Psoas muscle (tissue), 8 donors: ENCODE data around the gene ITGA7. TPM values are rescaled to one million over a fixed set of nuclear protein-coding genes. Genes with fewer than 3 reads are reported as not detected.
A peak's percentile ranks its signal among the peaks of the same experiment; 100 is the strongest.

Experiments
- ATAC-seq, 4 donors: fragments of 200-7000 bp; cut with Tn5 transposase; one replicate each; pipeline ENCODE4 v1.9.1; 2020; ENCODE audit warnings: moderate library complexity in 3 of 4, mild to moderate bottlenecking in 2 of 4
- DNase-seq, 2 donors: peaks; one replicate each; pipeline ENCODE4 v3.0.0-alpha.2; 2020
- H3K27ac ChIP-seq: fragments of 200-600 bp; one replicate; pipeline ENCODE4 v1.8.0; 2022
- H3K27me3 ChIP-seq, 3 donors: fragments of 200-600 bp in 1 of 3; one replicate each; pipeline versions ENCODE4 v1.6.1 to v1.8.0; 2013 to 2022; ENCODE audit warnings: low read length in 2 of 3, mild to moderate bottlenecking in 2 of 3, moderate library complexity in 1 of 3; ENCODE audit not compliant: insufficient read depth in 3 of 3
- H3K36me3 ChIP-seq, 2 donors: fragments of 200-600 bp in 1 of 2; one replicate each; pipeline versions ENCODE4 v1.6.1 to v1.8.0; 2013 to 2022; ENCODE audit warnings: low read depth in 1 of 2, mild to moderate bottlenecking in 1 of 2, moderate library complexity in 1 of 2; ENCODE audit not compliant: insufficient read depth in 1 of 2
- H3K4me1 ChIP-seq: fragments of 200-600 bp; one replicate; pipeline ENCODE4 v1.8.0; 2022
- H3K4me3 ChIP-seq: fragments of 200-600 bp; one replicate; pipeline ENCODE4 v1.8.0; 2022; ENCODE audit warnings: mild to moderate bottlenecking
- H3K9me3 ChIP-seq: fragments of 200-600 bp; one replicate; pipeline ENCODE4 v1.8.0; 2022
- CTCF ChIP-seq: fragments of 200-600 bp; IDR thresholded peaks from one replicate; pipeline ENCODE4 v1.8.0; 2022; ENCODE audit warnings: antibody characterized with exemption
- WGBS, 3 donors: extraction: QIAGEN DNeasy Blood & Tissue Kit; methylation state at CpG; one replicate each; pipeline versions ENCODE4 v1.1.6 to v1.1.7; 2013; 5-methylcytosine and 5-hydroxymethylcytosine counted together
- intact Hi-C, 2 donors: fragments of 100-400 bp; cut with DNase I; formaldehyde crosslinking; loops; one replicate each; pipeline versions ENCODE4 v1.11.0 to v1.14.2; 2022
- polyA plus RNA-seq, 3 donors: library from polyadenylated mRNA; stranded (reverse); fragments of 200-250 nt; gene quantifications; one replicate each; pipeline ENCODE4 v1.2.3, GENCODE V29; 2013
- total RNA-seq, 4 donors: library from RNA; stranded (reverse); fragmentation: NEBNext Ultra II Directional in 2 of 4; extraction: Animal tissue kit (Norgen Biotek cat#: 25700) in 2 of 4; gene quantifications; one replicate each; pipeline versions ENCODE4 v1.2.1 to v1.2.4, GENCODE V29; 2021 to 2023
- donor health status: healthy with polysubstance abuse.
- donor health status: DM: no; HTN: no; CAD: no; lungs with moderate emphysema.
- donor health status: Bipolar disorder and iron deficiency.
- donor health status: healthy.
- donor health status: DM: yes; HTN: yes; CAD: no.
- donor health status: DM: no; HTN: no; CAD: no.
- donor health status: DM: no; HTN: no; CAD: no.
- donor health status: DM: yes; HTN: yes; CAD: no.

Gene ITGA7
- total and polyA plus RNA-seq, 7 donors: 51.8 to 433 (median 297) TPM

DNA sequence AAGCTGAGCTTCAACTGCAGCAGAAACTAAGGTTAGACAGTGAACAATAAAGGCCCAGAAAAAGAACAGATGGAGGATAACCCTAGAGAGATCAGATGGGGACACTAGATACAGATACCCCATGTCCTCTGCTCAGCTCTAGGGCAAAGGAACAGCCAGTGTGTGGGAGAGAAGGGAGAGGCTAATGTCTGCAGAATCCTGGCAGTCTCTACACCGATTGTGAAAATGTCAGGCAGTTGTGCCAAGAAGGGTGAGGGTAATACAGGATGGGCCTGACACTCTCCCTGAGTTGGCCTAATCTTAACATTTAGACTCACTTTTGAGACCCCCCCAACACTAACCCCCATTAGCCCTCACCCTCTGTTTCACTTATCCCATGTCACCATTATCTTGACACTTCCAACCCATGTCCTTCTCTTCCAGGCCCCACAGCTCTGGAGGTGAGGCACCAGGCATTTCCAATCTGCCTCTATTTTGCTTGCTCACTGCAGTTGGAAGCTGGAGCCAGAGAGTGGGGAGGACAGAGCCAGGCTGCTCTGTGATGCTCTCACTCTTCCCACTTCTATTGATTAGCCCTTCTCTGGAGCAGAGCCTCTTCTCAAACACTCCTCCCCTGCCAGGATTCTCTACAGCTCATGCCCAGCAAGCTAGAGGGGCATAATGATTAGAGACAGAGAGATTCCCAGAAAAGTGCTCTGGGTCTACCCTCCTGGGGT, 5.2 kb upstream of the ITGA7 start:
- peaks cover 67% of the 10 kb centered on the region for H3K4me1 ChIP-seq
- no peak for TF ChIP-seq CTCF
- peak overlapping the region; percentile 92 for H3K27ac ChIP-seq
- H3K9me3 ChIP-seq: no peaks in the 10 kb centered on the region
- H3K4me3 ChIP-seq: peak overlapping the region; percentile 85
- no peaks in the 10 kb centered on the region for H3K36me3 ChIP-seq
- WGBS, 3 donors: 13 to 25% (median 15%) methylated on average over 1 of the region's 1 CpG
- no peaks in the 10 kb centered on the region for H3K27me3 ChIP-seq
- intact Hi-C loops: no loop called here
- DNase-seq (peak; percentile 13 to 43), ATAC-seq (peak in 3 of 4 donors; percentile 7 to 18 (median 10))

DNA sequence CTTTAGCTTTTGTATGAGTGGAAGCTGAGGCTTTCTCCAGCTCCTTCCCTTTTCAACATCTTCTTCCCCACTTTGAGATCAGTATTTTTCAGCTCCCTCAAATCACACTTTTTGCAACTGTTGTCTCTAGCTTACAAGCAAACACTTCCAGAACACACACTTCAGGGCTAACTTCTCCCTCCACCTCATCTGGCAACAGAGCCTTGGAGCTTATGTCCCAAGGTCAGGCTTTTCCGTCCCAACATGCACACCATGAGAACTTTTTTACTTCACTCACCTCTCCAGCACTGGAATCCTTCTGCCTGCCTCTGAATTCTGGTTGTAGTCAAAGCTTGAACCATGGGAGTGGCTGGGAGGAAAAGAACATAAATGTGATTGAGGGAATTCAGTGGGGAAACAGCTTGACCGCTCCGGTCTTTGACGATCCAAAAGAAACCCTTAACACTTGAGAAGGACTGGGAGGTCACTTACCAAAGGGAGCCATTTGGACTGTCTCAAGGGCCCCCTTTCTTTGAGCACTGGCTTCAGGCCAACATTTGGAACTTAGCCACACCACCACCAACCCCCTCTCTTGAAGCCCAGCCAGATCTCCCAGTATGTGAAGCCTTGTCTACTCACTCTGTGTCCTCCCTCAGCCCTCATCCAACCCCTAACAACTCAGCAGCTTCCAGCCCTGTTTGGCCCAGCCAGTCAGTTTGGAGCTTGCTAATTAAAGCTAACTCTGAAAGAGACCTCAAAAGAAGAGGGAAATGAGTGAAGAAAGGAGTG, 4.3 kb upstream of the ITGA7 start:
- Histone ChIP-seq H3K9me3 (no peaks in the 10 kb centered on the region), H3K4me1 (peaks cover 58% of the 10 kb centered on the region), H3K27ac (peak overlapping the region; percentile 92), H3K36me3 (no peaks in the 10 kb centered on the region), H3K27me3 (no peaks in the 10 kb centered on the region), H3K4me3 (peak overlapping the region; percentile 85)
- intact Hi-C loops: no loop called here
- ATAC-seq: peak in 1 of 4 donors; percentile 14
- peak; percentile 24 to 61 for DNase-seq
- no peak for TF ChIP-seq CTCF
- WGBS, 3 donors: 19 to 36% (median 23%) methylated on average over 4 of the region's 4 CpGs

DNA sequence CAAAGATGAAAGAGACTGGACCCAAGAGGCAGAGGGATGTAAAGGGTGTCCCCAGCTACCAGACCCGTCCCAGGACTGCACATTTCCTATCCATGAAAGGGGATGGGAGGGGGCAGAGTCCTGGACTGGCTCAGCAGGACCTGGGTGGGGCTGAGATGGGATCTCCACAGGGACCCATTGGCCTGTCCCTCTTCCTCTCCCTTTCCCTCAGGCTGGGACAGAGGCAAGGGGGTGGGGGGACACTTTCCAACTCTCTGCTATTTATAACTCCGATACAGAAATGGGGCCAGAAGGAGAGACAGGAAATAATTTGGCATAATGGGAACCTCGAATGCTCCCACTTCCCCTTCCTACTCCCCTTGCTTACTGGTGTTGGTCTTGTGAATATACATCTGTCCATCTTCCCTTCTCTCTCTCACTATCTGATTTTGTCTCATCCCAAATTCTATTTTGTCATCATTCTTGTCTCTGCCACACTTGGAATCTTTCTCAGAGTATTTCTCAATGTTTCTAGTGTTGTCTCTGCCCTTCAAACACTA, 1.1 kb upstream of the ITGA7 start:
- Histone ChIP-seq H3K4me1 (peaks cover 50% of the 10 kb centered on the region), H3K36me3 (no peaks in the 10 kb centered on the region), H3K27ac (peak overlapping the region; percentile 92), H3K9me3 (no peaks in the 10 kb centered on the region), H3K4me3 (peak overlapping the region; percentile 85), H3K27me3 (no peaks in the 10 kb centered on the region)
- TF ChIP-seq CTCF: no peak
- intact Hi-C loops: no loop called here
- 0 to 6% (median 2%) methylated on average over 3 of the region's 3 CpGs for WGBS, 3 donors
- ATAC-seq (peak in 2 of 4 donors; percentile 11 to 14), DNase-seq (peak; percentile 32 to 63)

DNA sequence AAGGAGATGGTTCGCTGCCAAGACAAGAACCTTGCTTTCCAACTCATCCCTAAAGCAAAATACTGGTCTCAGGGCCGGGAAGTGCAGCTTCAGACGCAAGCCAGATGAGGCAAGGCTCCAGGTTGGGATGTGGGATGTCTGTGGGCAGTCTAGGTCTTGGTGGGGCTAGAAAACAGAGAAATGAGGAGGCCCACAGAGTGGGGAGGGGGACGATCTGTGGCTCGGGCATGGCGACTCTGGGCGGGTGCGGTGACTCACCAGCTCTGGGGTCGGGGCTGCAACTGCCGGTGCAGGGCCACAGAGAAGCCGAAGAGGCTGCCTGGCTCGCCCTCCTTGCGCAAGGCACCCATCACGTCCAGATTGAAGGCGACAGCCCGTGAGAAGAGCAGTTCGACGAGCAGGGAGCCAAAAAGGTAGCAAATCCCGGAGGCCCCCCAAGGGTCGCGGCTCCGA, 459 bp downstream of the ITGA7 start:
- no peak for TF ChIP-seq CTCF
- peaks cover 42% of the 10 kb centered on the region for H3K4me1 ChIP-seq
- H3K27ac ChIP-seq: peak overlapping the region; percentile 92
- WGBS, 3 donors: 2 to 6% (median 3%) methylated on average over 22 of the region's 22 CpGs
- ATAC-seq: peak in 2 of 4 donors; percentile 7 to 9
- no peaks in the 10 kb centered on the region for H3K9me3 ChIP-seq
- intact Hi-C loops: no loop called here
- peak overlapping the region; percentile 85 for H3K4me3 ChIP-seq
- H3K36me3 ChIP-seq: peaks cover 0 to 3% of the 10 kb centered on the region in 2 donors
- DNase-seq: peak; percentile 60 to 84
- no peaks in the 10 kb centered on the region for H3K27me3 ChIP-seq
